Measurements from ENCODE around the gene NDUFS3.

The NDUFS3 gene

DNA sequence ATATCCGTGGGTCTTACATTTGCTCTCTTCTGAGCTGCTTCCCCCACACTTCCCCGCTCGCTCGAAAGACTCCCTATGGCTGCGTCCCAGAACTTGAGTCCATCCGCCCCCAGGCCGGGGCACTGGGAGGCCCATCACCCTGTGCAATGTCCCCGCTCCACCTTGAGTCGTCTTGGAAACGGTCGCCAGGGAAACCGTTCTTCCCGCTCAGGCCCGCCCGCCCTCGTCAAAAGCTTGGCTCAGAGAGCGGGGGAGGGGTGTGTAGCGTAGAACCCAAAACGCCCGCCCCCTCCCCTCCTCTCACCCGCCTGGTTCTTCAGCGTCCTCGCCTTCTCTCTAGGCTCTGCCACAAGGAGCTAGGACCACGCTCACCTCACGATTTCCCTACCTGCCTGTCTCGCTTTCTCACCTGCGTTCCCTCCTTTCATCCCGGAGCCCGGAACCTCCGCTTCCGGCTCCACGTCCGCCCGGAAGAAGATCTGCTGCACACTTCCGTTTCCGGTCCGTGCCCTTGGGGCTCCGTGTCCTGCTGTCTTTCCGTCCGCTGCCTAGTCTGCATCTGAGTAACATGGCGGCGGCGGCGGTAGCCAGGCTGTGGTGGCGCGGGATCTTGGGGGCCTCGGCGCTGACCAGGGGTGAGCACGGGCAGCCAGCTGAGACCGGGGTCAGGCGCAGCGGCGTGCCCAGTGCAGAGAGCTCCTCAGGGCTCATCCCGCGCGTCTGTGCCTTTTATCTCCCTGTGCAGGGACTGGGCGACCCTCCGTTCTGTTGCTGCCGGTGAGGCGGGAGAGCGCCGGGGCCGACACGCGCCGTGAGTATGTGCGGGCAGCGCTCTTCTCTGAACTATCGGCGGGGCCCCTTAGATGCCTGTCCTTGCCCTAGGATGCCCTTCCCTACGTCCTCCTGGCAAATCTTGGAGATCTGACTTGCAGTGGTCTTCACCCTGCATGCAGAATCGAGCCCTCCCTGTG, at the start of gene NDUFS3, which contains the start of gene KBTBD4 (continued):
- TF ChIP-seq, protein P1, sequence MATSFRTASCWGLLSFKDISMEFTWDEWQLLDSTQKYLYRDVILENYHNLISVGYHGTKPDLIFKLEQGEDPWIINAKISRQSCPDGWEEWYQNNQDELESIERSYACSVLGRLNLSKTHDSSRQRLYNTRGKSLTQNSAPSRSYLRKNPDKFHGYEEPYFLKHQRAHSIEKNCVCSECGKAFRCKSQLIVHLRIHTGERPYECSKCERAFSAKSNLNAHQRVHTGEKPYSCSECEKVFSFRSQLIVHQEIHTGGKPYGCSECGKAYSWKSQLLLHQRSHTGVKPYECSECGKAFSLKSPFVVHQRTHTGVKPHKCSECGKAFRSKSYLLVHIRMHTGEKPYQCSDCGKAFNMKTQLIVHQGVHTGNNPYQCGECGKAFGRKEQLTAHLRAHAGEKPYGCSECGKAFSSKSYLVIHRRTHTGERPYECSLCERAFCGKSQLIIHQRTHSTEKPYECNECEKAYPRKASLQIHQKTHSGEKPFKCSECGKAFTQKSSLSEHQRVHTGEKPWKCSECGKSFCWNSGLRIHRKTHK (tag by site-specific recombination; IDR thresholded peaks at IDR 0.05): no peak
- TF ChIP-seq ZNF664 (tag by site-specific recombination; IDR thresholded peaks at IDR 0.05): peak; percentile 32; the same call in 1 of the 2 replicates
- no peak for TF ChIP-seq ZNF529 (tag by site-specific recombination; IDR thresholded peaks at IDR 0.05; ENCODE audit: insufficient replicate concordance)
- no peak; the same call in 1 of the 2 replicates for TF ChIP-seq ZNF133 (tag by site-specific recombination; IDR thresholded peaks at IDR 0.05)
- no peak for TF ChIP-seq HOXA7 (CRISPR knock-in tag; IDR thresholded peaks at IDR 0.05; ENCODE audit: borderline replicate concordance)
- TF ChIP-seq ZBTB8A (tag by site-specific recombination; IDR thresholded peaks at IDR 0.05): peak; percentile 49
- TF ChIP-seq ZNF391 (tag by site-specific recombination; IDR thresholded peaks at IDR 0.05; ENCODE audit: borderline replicate concordance, low read depth): peak; percentile 100
- TF ChIP-seq ZNF670 (tag by site-specific recombination; IDR thresholded peaks at IDR 0.05; ENCODE audit: low read depth): no peak
- TF ChIP-seq, protein P2, sequence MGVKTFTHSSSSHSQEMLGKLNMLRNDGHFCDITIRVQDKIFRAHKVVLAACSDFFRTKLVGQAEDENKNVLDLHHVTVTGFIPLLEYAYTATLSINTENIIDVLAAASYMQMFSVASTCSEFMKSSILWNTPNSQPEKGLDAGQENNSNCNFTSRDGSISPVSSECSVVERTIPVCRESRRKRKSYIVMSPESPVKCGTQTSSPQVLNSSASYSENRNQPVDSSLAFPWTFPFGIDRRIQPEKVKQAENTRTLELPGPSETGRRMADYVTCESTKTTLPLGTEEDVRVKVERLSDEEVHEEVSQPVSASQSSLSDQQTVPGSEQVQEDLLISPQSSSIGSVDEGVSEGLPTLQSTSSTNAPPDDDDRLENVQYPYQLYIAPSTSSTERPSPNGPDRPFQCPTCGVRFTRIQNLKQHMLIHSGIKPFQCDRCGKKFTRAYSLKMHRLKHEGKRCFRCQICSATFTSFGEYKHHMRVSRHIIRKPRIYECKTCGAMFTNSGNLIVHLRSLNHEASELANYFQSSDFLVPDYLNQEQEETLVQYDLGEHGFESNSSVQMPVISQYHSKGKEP (tag by site-specific recombination; IDR thresholded peaks at IDR 0.05): no peak
- TF ChIP-seq ZNF311 (tag by site-specific recombination; IDR thresholded peaks at IDR 0.05; ENCODE audit: borderline replicate concordance): no peak
- no peak for TF ChIP-seq ZNF791 (tag by site-specific recombination; IDR thresholded peaks at IDR 0.05)
- no peak for TF ChIP-seq ZNF433 (tag by site-specific recombination; IDR thresholded peaks at IDR 0.05; ENCODE audit: low read depth)
- TF ChIP-seq ZNF114 (tag by site-specific recombination; IDR thresholded peaks at IDR 0.05): no peak
- no peak for TF ChIP-seq ZNF157 (tag by site-specific recombination; IDR thresholded peaks at IDR 0.05)
- TF ChIP-seq YY1 (tag by site-specific recombination; IDR thresholded peaks at IDR 0.05): peak; percentile 96
- TF ChIP-seq ZNF292 (tag by site-specific recombination; IDR thresholded peaks at IDR 0.05; ENCODE audit: borderline replicate concordance, low read depth): no peak
- TF ChIP-seq ZBTB1 (tag by site-specific recombination; IDR thresholded peaks at IDR 0.05): no peak
- TF ChIP-seq, protein P3, sequence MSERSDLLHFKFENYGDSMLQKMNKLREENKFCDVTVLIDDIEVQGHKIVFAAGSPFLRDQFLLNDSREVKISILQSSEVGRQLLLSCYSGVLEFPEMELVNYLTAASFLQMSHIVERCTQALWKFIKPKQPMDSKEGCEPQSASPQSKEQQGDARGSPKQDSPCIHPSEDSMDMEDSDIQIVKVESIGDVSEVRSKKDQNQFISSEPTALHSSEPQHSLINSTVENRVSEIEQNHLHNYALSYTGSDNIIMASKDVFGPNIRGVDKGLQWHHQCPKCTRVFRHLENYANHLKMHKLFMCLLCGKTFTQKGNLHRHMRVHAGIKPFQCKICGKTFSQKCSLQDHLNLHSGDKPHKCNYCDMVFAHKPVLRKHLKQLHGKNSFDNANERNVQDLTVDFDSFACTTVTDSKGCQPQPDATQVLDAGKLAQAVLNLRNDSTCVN (tag by site-specific recombination; optimal IDR thresholded peaks at IDR 0.05): peak; percentile 57
- no peak for TF ChIP-seq MZF1 (tag by site-specific recombination; IDR thresholded peaks at IDR 0.05; ENCODE audit: borderline replicate concordance)
- no peak for TF ChIP-seq ZNF555 (tag by site-specific recombination; conservative IDR thresholded peaks at IDR 0.05)
- TF ChIP-seq SP2 (tag by site-specific recombination; IDR thresholded peaks at IDR 0.05): peak; percentile 94
- TF ChIP-seq ZNF132 (tag by site-specific recombination; IDR thresholded peaks at IDR 0.05; ENCODE audit: borderline replicate concordance): no peak
- peak; percentile 87 for TF ChIP-seq EGR2 (tag by site-specific recombination; IDR thresholded peaks at IDR 0.05; ENCODE audit: low read depth)
- TF ChIP-seq ZNF23 (tag by site-specific recombination; IDR thresholded peaks at IDR 0.05; ENCODE audit: borderline replicate concordance): no peak
- peak; percentile 92 for TF ChIP-seq ZBTB7A (tag by site-specific recombination; IDR thresholded peaks at IDR 0.05; ENCODE audit: low read depth)
- TF ChIP-seq, protein P4, sequence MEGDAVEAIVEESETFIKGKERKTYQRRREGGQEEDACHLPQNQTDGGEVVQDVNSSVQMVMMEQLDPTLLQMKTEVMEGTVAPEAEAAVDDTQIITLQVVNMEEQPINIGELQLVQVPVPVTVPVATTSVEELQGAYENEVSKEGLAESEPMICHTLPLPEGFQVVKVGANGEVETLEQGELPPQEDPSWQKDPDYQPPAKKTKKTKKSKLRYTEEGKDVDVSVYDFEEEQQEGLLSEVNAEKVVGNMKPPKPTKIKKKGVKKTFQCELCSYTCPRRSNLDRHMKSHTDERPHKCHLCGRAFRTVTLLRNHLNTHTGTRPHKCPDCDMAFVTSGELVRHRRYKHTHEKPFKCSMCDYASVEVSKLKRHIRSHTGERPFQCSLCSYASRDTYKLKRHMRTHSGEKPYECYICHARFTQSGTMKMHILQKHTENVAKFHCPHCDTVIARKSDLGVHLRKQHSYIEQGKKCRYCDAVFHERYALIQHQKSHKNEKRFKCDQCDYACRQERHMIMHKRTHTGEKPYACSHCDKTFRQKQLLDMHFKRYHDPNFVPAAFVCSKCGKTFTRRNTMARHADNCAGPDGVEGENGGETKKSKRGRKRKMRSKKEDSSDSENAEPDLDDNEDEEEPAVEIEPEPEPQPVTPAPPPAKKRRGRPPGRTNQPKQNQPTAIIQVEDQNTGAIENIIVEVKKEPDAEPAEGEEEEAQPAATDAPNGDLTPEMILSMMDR (tag by site-specific recombination; IDR thresholded peaks at IDR 0.05): peak; percentile 28
- no peak for TF ChIP-seq ZNF514 (tag by site-specific recombination; IDR thresholded peaks at IDR 0.05)
- peak; percentile 98 for TF ChIP-seq ZNF24 (tag by site-specific recombination; IDR thresholded peaks at IDR 0.05)
- TF ChIP-seq ZNF792 (tag by site-specific recombination; IDR thresholded peaks at IDR 0.05): 0 out of 2 replicates have a peak, but pooled peaks have one; percentile 79
- TF ChIP-seq ZNF768 (tag by site-specific recombination; IDR thresholded peaks at IDR 0.05): no peak
- TF ChIP-seq ZNF248 (tag by site-specific recombination; IDR thresholded peaks at IDR 0.05): no peak
- no peak for TF ChIP-seq ZNF837 (tag by site-specific recombination; IDR thresholded peaks at IDR 0.05)
- TF ChIP-seq, protein P5, sequence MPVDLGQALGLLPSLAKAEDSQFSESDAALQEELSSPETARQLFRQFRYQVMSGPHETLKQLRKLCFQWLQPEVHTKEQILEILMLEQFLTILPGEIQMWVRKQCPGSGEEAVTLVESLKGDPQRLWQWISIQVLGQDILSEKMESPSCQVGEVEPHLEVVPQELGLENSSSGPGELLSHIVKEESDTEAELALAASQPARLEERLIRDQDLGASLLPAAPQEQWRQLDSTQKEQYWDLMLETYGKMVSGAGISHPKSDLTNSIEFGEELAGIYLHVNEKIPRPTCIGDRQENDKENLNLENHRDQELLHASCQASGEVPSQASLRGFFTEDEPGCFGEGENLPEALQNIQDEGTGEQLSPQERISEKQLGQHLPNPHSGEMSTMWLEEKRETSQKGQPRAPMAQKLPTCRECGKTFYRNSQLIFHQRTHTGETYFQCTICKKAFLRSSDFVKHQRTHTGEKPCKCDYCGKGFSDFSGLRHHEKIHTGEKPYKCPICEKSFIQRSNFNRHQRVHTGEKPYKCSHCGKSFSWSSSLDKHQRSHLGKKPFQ (tag by site-specific recombination; IDR thresholded peaks at IDR 0.05): peak; percentile 52

Data from HEK293 (cell line).